Stomach (tissue), 9 donors: Measurements from ENCODE around the gene HRCT1. TPM values are rescaled to one million over a fixed set of nuclear protein-coding genes. Genes with fewer than 3 reads are reported as not detected.
"Not testable (repeated sequence)": the region's sequence is repeated elsewhere in the genome, so short reads cannot be mapped to it uniquely, and the experiment has no call there.

Experiments
- DNase-seq, 2 donors: peaks; one replicate each; pipeline versions ENCODE4 v3.0.0 to v3.0.0-alpha.2; 2013 to 2019
- H3K27ac ChIP-seq, 5 donors: fragments of 200-600 bp in 4 of 5; sonication (generic) in 4 of 5; one replicate each; pipeline ENCODE4 v1.5.1; 2013 to 2019; ENCODE audit warnings: mild to moderate bottlenecking in 1 of 5, moderate library complexity in 1 of 5
- H3K27me3 ChIP-seq, 3 donors: fragments of 200-600 bp; sonication (generic); one replicate each; pipeline ENCODE4 v1.5.1; 2017 to 2019; ENCODE audit warnings: mixed run types in 1 of 3
- H3K36me3 ChIP-seq, 4 donors: fragments of 200-600 bp; sonication (generic); 1 replicate in 3 of 4; 2 replicates in 1 of 4; pipeline ENCODE4 v1.5.1; 2016 to 2019
- H3K4me1 ChIP-seq, 4 donors: fragments of 200-600 bp; sonication (generic); one replicate each; pipeline ENCODE4 v1.5.1; 2016 to 2019
- H3K4me3 ChIP-seq, 4 donors: fragments of 200-600 bp; sonication (generic) in 3 of 4; one replicate each; pipeline ENCODE4 v1.5.1; 2016 to 2019; ENCODE audit warnings: mild to moderate bottlenecking in 1 of 4
- H3K9me3 ChIP-seq, 4 donors: fragments of 200-600 bp; sonication (generic); one replicate each; pipeline ENCODE4 v1.5.1; 2016 to 2019
- CTCF ChIP-seq, 7 experiments: fragments of 450-650 bp in 4 of 7; fragments of 200-600 bp in 3 of 7; sonication (generic) in 3 of 7; IDR thresholded peaks; one replicate each; pipeline ENCODE4 v1.5.1; 2016 to 2019; ENCODE audit warnings: antibody characterized with exemption in 7 of 7, control low read depth in 2 of 7, mild to moderate bottlenecking in 1 of 7
- EP300 ChIP-seq: sonication (generic); formaldehyde crosslinking; IDR thresholded peaks from one replicate; pipeline ENCODE4 v1.6.1; 2017; ENCODE audit warnings: antibody characterized with exemption
- POLR2A ChIP-seq, 4 donors: fragments of 450-650 bp; IDR thresholded peaks; one replicate each; pipeline ENCODE4 v1.6.1; 2016; ENCODE audit warnings: antibody characterized with exemption in 4 of 4, control low read depth in 2 of 4, mild to moderate bottlenecking in 1 of 4, moderate library complexity in 1 of 4
- POLR2AphosphoS5 ChIP-seq, 3 donors: sonication (generic); formaldehyde crosslinking; IDR thresholded peaks; one replicate each; pipeline ENCODE4 v1.6.1; 2016; ENCODE audit warnings: antibody characterized with exemption in 3 of 3
- WGBS, 5 donors: extraction: QIAGEN DNeasy Blood & Tissue Kit in 3 of 5; methylation state at CpG; one replicate each; pipeline versions ENCODE4 v1.1.5 to v1.1.7; 2013 to 2018; 5-methylcytosine and 5-hydroxymethylcytosine counted together
- intact Hi-C: fragments of 100-400 bp; cut with DNase I; formaldehyde crosslinking; loops from one replicate; pipeline ENCODE4 v1.15.1; 2023; ENCODE audit warnings: low total_unique reads
- polyA plus RNA-seq, 3 donors: library from polyadenylated mRNA; stranded (reverse); fragments of 200-250 nt; gene quantifications; one replicate each; pipeline ENCODE4 v1.2.3, GENCODE V29; 2013
- total RNA-seq, 5 donors: library from RNA; depleted of rRNA; stranded (reverse); fragments of >200 nt; gene quantifications; one replicate each; pipeline versions ENCODE4 v1.1.0 to v1.2.3, GENCODE V29; 2014 to 2016
- donor health status: healthy with polysubstance abuse.
- donor health status: Bipolar disorder and iron deficiency.
- donor health status: healthy.

HRCT1 gene
- total and polyA plus RNA-seq, 8 donors = 0.50 to 28.7 (median 5.3) TPM; not detected in 2

GRCh38 chr9:35932735-35933134, 26.7 kb downstream of the HRCT1 start:
- DNase-seq = no peak
- intact Hi-C loops = no loop called here
- Histone ChIP-seq H3K4me1 (peaks cover 0 to 27% (median 6%) of the 10 kb centered on the region in 4 donors), H3K27me3 (no peaks in the 10 kb centered on the region), H3K9me3 (no peaks in the 10 kb centered on the region), H3K27ac (no peak overlapping the region), H3K4me3 (no peak overlapping the region), H3K36me3 (no peaks in the 10 kb centered on the region)
- WGBS, 5 donors = 78 to 93% (median 89%) methylated on average over 3 of the region's 3 CpGs
- TF ChIP-seq CTCF (IDR thresholded peaks at IDR 0.05) (no peak), EP300 (no peak), POLR2A (IDR thresholded peaks at IDR 0.05) (no peak), POLR2AphosphoS5 (IDR thresholded peaks at IDR 0.05) (no peak)

- no peaks in the 10 kb centered on the region for H3K9me3 ChIP-seq
- no peaks in the 10 kb centered on the region for H3K27me3 ChIP-seq
- no peak overlapping the region for H3K27ac ChIP-seq
- no peak for TF ChIP-seq POLR2AphosphoS5 (IDR thresholded peaks at IDR 0.05)
- no peak for TF ChIP-seq POLR2A (IDR thresholded peaks at IDR 0.05)
- no peak for TF ChIP-seq EP300
- no peak for TF ChIP-seq CTCF (IDR thresholded peaks at IDR 0.05)
- peaks cover 0 to 27% (median 6%) of the 10 kb centered on the region in 4 donors for H3K4me1 ChIP-seq
- 54 to 74% (median 65%) methylated on average over 4 of the region's 4 CpGs for WGBS, 5 donors
- no peak overlapping the region for H3K4me3 ChIP-seq
- H3K36me3 ChIP-seq = no peaks in the 10 kb centered on the region
- intact Hi-C loops = no loop called here
- DNase-seq = no peak
Observed at GRCh38 chr9:35933550-35934067, 27.6 kb downstream of the HRCT1 start.

GRCh38 chr9:35934069-35934468, 28.1 kb downstream of the HRCT1 start:
- H3K4me3 ChIP-seq, intact Hi-C loops, H3K27me3 ChIP-seq, H3K36me3 ChIP-seq, DNase-seq, H3K9me3 ChIP-seq, H3K27ac ChIP-seq: not testable (repeated sequence)
- H3K4me1 ChIP-seq = peaks cover 0 to 27% (median 6%) of the 10 kb centered on the region in 4 donors
- WGBS, 5 donors = 85 to 90% (median 87%) methylated on average over 6 of the region's 6 CpGs

GRCh38 chr9:35935261-35935660, 29.3 kb downstream of the HRCT1 start:
- no peaks in the 10 kb centered on the region for H3K27me3 ChIP-seq
- intact Hi-C loops = no loop called here
- H3K36me3 ChIP-seq = no peaks in the 10 kb centered on the region
- H3K4me3 ChIP-seq = no peak overlapping the region
- DNase-seq = no peak
- peaks cover 0 to 27% (median 6%) of the 10 kb centered on the region in 4 donors for H3K4me1 ChIP-seq
- no peak for TF ChIP-seq POLR2A (IDR thresholded peaks at IDR 0.05)
- TF ChIP-seq EP300 = no peak
- TF ChIP-seq POLR2AphosphoS5 (IDR thresholded peaks at IDR 0.05) = no peak
- no peak for TF ChIP-seq CTCF (IDR thresholded peaks at IDR 0.05)
- WGBS, 5 donors = 53 to 73% (median 69%) methylated on average over 4 of the region's 4 CpGs
- no peak overlapping the region for H3K27ac ChIP-seq
- no peaks in the 10 kb centered on the region for H3K9me3 ChIP-seq

GRCh38 chr9:35935755-35936509, 29.9 kb downstream of the HRCT1 start:
- intact Hi-C loops = no loop called here
- DNase-seq = no peak
- WGBS, 5 donors = 20 to 38% (median 27%) methylated on average over 7 of the region's 7 CpGs
- Histone ChIP-seq H3K27me3 (no peaks in the 10 kb centered on the region), H3K4me3 (no peak overlapping the region), H3K9me3 (no peaks in the 10 kb centered on the region), H3K27ac (peak overlapping the region in 1 of 5 donors; percentile 30), H3K4me1 (peaks cover 0 to 34% (median 6%) of the 10 kb centered on the region in 4 donors), H3K36me3 (no peaks in the 10 kb centered on the region)
- no peak for TF ChIP-seq POLR2AphosphoS5 (IDR thresholded peaks at IDR 0.05)
